Measurements from ENCODE around the gene F8.

DNA sequence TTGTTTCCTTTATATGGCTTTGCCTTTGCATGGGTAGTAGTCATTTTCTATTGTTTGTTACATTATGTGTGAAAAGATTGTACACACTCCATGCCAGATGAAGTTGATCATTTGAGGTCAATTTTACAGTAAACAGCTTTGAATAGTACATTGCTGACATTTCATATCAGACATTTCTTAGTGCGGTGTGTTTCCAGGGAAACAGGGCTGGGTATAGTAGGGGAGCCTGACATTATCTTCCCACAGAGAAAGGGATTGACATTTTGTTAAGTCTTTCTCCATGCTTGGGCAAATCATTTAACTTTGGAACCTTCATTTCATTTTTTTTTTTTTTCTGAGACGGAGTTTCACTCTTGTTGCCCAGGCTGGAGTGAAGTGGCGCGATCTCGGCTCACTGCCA is 9.1 kb upstream of the F8 start:
- TF ChIP-seq MXI1 (IDR thresholded peaks at IDR 0.05; ENCODE audit: low read depth, low read length) = no peak
- TF ChIP-seq NCOA6 (IDR thresholded peaks at IDR 0.05) = no peak
- TF ChIP-seq PTRF (tag; IDR thresholded peaks at IDR 0.05) = no peak
- no peak for TF ChIP-seq EZH2 (IDR thresholded peaks at IDR 0.05; ENCODE audit: borderline replicate concordance, low read depth, low read length)
- TF ChIP-seq TSC22D4 (tag; IDR thresholded peaks at IDR 0.05) = no peak
- no peak for TF ChIP-seq SP1 (CRISPR knock-in tag; IDR thresholded peaks at IDR 0.05)
- no peak for TF ChIP-seq RBFOX2 (IDR thresholded peaks at IDR 0.05; ENCODE audit: low read depth, low read length)
- no peak for TF ChIP-seq ATF3 (IDR thresholded peaks at IDR 0.05)
- no peak for TF ChIP-seq ATF3 (CRISPR knock-in tag; conservative IDR thresholded peaks at IDR 0.05)
- no peak for TF ChIP-seq MBD2 (IDR thresholded peaks at IDR 0.05; ENCODE audit: borderline replicate concordance, low read depth)
- TF ChIP-seq RBBP5 (IDR thresholded peaks at IDR 0.05; ENCODE audit: borderline replicate concordance, insufficient read depth, low read length, poor library complexity, severe bottlenecking) = no peak
- TF ChIP-seq ZBTB7A (IDR thresholded peaks at IDR 0.05; ENCODE audit: borderline replicate concordance, control insufficient read depth, low read depth, low read length) = no peak

Data from K562 (cell line).